Endothelial cell of umbilical vein (primary cell): ENCODE results near the gene CRACR2A. TPM values are rescaled to one million over a fixed set of nuclear protein-coding genes. Genes with fewer than 3 reads are reported as not detected.

Source experiments
- BruUV-seq: library from RNA; stranded (reverse); fragments of 400-500 nt; replicated peaks from 2 replicates; lab custom pipeline; 2021; lab: Mats Ljungman, UMichigan
- CTCF ChIA-PET: fragments of 300-600, 350-600 bp; sonication (Branson Sonifier 250); formaldehyde crosslinking; loops from one replicate; lab custom pipeline; 2021; ENCODE audit warnings: antibody characterized with exemption, inconsistent platforms; lab: Charles Lee
- POLR2A ChIA-PET: fragments of 300-600, 350-600 bp; sonication (Branson Sonifier 250); formaldehyde crosslinking; loops from one replicate; lab custom pipeline; 2021; ENCODE audit warnings: antibody characterized with exemption, inconsistent platforms; lab: Charles Lee
- DNase-seq: peaks from one replicate; pipeline ENCODE4 v3.0.0-alpha.2; 2011; ENCODE audit warnings: low read depth, low spot score
- FAIRE-seq: peaks from 2 replicates; lab custom pipeline; 2011; peaks lifted over from hg19 to GRCh38; lab: Jason Lieb, UNC
- H2AFZ ChIP-seq: 2 replicates; pipeline ENCODE4 v1.6.0; 2012; ENCODE audit warnings: low read depth, low read length, control low read depth, inconsistent platforms
- H3K27ac ChIP-seq: 2 replicates; pipeline ENCODE4 v1.5.1; 2011; ENCODE audit warnings: low read depth, mild to moderate bottlenecking, control low read depth, low read length, moderate library complexity; ENCODE audit not compliant: insufficient read depth
- H3K27me3 ChIP-seq, 2 experiments: 2 replicates each; pipeline versions ENCODE4 v1.6.0 to v1.6.1; 2011; ENCODE audit warnings: low read length in 2 of 2, mixed read lengths in 1 of 2; ENCODE audit not compliant: control insufficient read depth in 2 of 2, insufficient read depth in 2 of 2
- H3K36me3 ChIP-seq, 2 experiments: 2 replicates in 1 of 2; 3 replicates in 1 of 2; pipeline ENCODE4 v1.5.1; 2011; ENCODE audit warnings: low read length in 2 of 2, mild to moderate bottlenecking in 1 of 2, moderate library complexity in 1 of 2; ENCODE audit not compliant: control insufficient read depth in 2 of 2, insufficient read depth in 2 of 2; ENCODE audit errors: extremely low read depth in 1 of 2
- H3K4me1 ChIP-seq: 3 replicates; pipeline ENCODE4 v1.5.1; 2011; ENCODE audit warnings: mild to moderate bottlenecking, low read length; ENCODE audit not compliant: control insufficient read depth, insufficient read depth; ENCODE audit errors: extremely low read depth
- H3K4me2 ChIP-seq: 2 replicates; pipeline ENCODE4 v1.6.1; 2011; ENCODE audit warnings: low read length, control low read depth, mixed read lengths; ENCODE audit not compliant: insufficient read depth
- H3K4me3 ChIP-seq, 3 experiments: fragments of 200-600 bp in 1 of 3; sonication (generic), shearing (Covaris generic) in 1 of 3; replicated peaks in 1 of 3; 2 replicates each; pipeline ENCODE4 v1.5.1; 2011 to 2016; ENCODE audit warnings: control low read depth in 3 of 3, low read length in 3 of 3, mild to moderate bottlenecking in 2 of 3, inconsistent platforms in 1 of 3, low read depth in 1 of 3, moderate library complexity in 1 of 3; ENCODE audit not compliant: insufficient read depth in 1 of 3
- H3K79me2 ChIP-seq: 2 replicates; pipeline ENCODE4 v1.6.0; 2012; ENCODE audit warnings: low read length, inconsistent platforms; ENCODE audit not compliant: control insufficient read depth, insufficient read depth
- H3K9ac ChIP-seq: replicated peaks from 2 replicates; pipeline ENCODE3; 2011; ENCODE audit warnings: low read length, control low read depth; ENCODE audit not compliant: insufficient read depth; ENCODE audit errors: extremely low read depth
- H3K9me1 ChIP-seq: replicated peaks from 3 replicates; pipeline ENCODE4 v1.6.0; 2011; ENCODE audit warnings: mild to moderate bottlenecking, low read length; ENCODE audit not compliant: control insufficient read depth, insufficient read depth; ENCODE audit errors: extremely low read depth
- H3K9me3 ChIP-seq: replicated peaks from 2 replicates; pipeline ENCODE4 v1.5.1; 2012; ENCODE audit warnings: low read length, inconsistent platforms; ENCODE audit not compliant: control insufficient read depth, insufficient read depth
- H4K20me1 ChIP-seq: replicated peaks from 2 replicates; pipeline ENCODE3; 2011; ENCODE audit warnings: mild to moderate bottlenecking, low read length; ENCODE audit not compliant: control insufficient read depth, insufficient read depth; ENCODE audit errors: extremely low read depth
- EZH2 ChIP-seq: IDR thresholded peaks from 2 replicates; pipeline ENCODE4 v1.6.1; 2012; ENCODE audit warnings: borderline replicate concordance, low read depth, mild to moderate bottlenecking, moderate library complexity, low read length, inconsistent platforms; ENCODE audit not compliant: severe bottlenecking
- FOS ChIP-seq: IDR thresholded peaks from 2 replicates; pipeline ENCODE4 v1.6.1; 2011; ENCODE audit warnings: mild to moderate bottlenecking, low read length, moderate library complexity, borderline replicate concordance; ENCODE audit not compliant: insufficient read depth
- GATA2 ChIP-seq: IDR thresholded peaks from 2 replicates; pipeline ENCODE4 v1.7.0; 2011; ENCODE audit warnings: low read depth, mild to moderate bottlenecking, moderate library complexity, mixed read lengths, low read length; ENCODE audit not compliant: insufficient read length, insufficient read depth
- JUN ChIP-seq: IDR thresholded peaks from 2 replicates; pipeline ENCODE4 v1.6.1; 2011; ENCODE audit warnings: borderline replicate concordance, low read depth; ENCODE audit not compliant: insufficient read length, insufficient read depth
- MYC ChIP-seq: IDR thresholded peaks from one replicate; pipeline ENCODE4 v1.6.1; 2011; ENCODE audit warnings: mild to moderate bottlenecking, low read depth, low read length
- POLR2A ChIP-seq: IDR thresholded peaks from 2 replicates; pipeline ENCODE4 v1.6.1; 2012; ENCODE audit warnings: low read depth, mild to moderate bottlenecking, control low read depth, low read length
- POLR2AphosphoS5 ChIP-seq: IDR thresholded peaks from 2 replicates; pipeline ENCODE4 v1.6.1; 2012; ENCODE audit warnings: low read depth, mild to moderate bottlenecking, control low read depth, low read length, moderate library complexity; ENCODE audit not compliant: insufficient read depth
- dilution Hi-C: fragments of 300-500 bp; cut with MboI; formaldehyde crosslinking; loops from one replicate; pipeline ENCODE4 v1.15.0; 2019; ENCODE audit warnings: low sequenced_read_pairs; ENCODE audit not compliant: extremely low pct_ligation_motif_present
- intact Hi-C: fragments of 100-400 bp; cut with micrococcal nuclease; formaldehyde crosslinking; loops from one replicate; pipeline ENCODE4 v1.10.0; 2022
- polyA plus RNA-seq, 4 experiments: library from polyadenylated mRNA; depleted of rRNA in 3 of 4; stranded (reverse) in 3 of 4; unstranded in 1 of 4; fragments of >200 nt; gene quantifications; 2 replicates each; pipeline versions ENCODE4 v1.2.1 to v1.2.3, GENCODE V29; 2011 to 2012; ENCODE audit warnings: missing spikeins in 1 of 4
- total RNA-seq: library from RNA; stranded (reverse); gene quantifications from 2 replicates; pipeline ENCODE4 v1.2.3, GENCODE V29; 2021
- TF ChIP-seq, protein P1 (sequence below): IDR thresholded peaks from 2 replicates; pipeline ENCODE4 v1.6.1; 2011; ENCODE audit not compliant: insufficient read depth, insufficient read length
- TF ChIP-seq, protein P2 (sequence below), 2 donors: IDR thresholded peaks; 1 replicate in 1 of 2; 2 replicates in 1 of 2; pipeline ENCODE4 v1.5.1; 2011; ENCODE audit warnings: low read length in 2 of 2, mild to moderate bottlenecking in 2 of 2, moderate library complexity in 2 of 2, control low read depth in 1 of 2, inconsistent platforms in 1 of 2, low read depth in 1 of 2; ENCODE audit not compliant: insufficient read depth in 1 of 2; ENCODE audit errors: extremely low read depth in 1 of 2

Gene CRACR2A
- total and polyA plus RNA-seq, 2 donors (not counting 3 experiments of a cell fraction or from before 2014, with no cell fraction given), result 4.4 to 15.9 TPM

DNA sequence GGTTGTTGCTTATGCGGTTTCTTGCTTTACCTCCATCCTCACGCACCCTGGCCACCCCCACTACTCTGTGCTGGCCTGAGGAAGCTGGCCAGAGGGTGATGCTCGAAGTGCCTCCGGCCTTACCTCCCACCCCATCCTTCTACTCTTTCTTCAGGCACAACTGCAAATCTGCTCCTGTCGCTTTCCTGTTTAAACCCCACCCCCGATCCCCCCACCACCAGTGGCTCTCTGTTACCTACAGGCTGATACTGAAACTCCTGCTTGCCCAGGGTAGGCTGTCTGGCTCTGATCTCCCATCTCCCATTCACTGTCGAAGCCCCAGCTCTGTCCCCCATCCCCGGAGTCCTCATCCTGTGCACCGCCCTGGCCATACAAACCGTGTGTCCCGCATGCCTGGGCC is 150.4 kb downstream of the CRACR2A start:
- POLR2A ChIA-PET, result no interaction called here
- H3K9ac ChIP-seq, result no peak overlapping the region

DNA sequence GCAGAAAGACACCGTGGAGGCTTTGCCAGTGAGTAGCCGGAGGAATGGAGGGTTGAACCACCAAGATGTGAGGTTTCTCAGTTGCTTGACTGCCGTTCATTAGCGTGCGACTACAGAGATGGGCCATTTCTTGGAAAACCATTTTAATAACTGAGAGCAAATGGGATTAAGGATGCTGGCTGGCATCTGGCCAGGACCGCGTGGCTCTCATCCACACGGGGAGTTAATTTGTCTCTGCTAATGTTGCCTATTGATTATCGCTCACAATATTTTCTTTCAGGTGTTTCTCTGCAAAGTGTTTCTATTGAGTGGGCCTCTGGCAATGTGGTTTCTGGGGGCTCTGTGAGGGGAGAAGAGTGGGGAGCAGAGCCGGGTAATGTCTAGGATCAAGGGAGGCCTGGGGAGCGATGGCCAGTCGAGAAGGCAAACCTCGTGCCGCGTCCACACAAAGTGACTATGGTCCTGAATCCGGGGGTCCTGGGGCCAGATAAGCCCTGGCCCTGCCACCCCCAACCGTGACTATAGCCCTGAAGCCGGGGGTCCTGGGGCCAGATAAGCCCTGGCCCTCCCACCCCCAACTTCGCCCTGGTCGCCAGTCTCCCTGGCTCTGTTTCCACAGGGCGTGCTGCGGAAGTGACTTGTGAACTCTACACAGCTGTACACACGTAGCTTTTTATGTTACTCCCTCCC is 151.3 kb downstream of the CRACR2A start:
- Histone ChIP-seq H2AFZ (no peak overlapping the region), H3K9ac (no peak overlapping the region), H3K79me2 (no peaks in the 10 kb centered on the region), H3K4me1 (no peaks in the 10 kb centered on the region), H4K20me1 (no peaks in the 10 kb centered on the region), H3K4me3 (no peak overlapping the region), H3K27me3 (peaks cover 2 to 3% of the 10 kb centered on the region in 2 experiments), H3K27ac (no peak overlapping the region), H3K36me3 (no peaks in the 10 kb centered on the region), H3K4me2 (no peak overlapping the region), H3K9me3 (no peaks in the 10 kb centered on the region), H3K9me1 (no peaks in the 10 kb centered on the region)
- TF ChIP-seq MYC (no peak), POLR2AphosphoS5 (no peak), FOS (no peak), POLR2A (no peak), JUN (no peak), GATA2 (no peak), EZH2 (no peak)
- TF ChIP-seq, protein P1, sequence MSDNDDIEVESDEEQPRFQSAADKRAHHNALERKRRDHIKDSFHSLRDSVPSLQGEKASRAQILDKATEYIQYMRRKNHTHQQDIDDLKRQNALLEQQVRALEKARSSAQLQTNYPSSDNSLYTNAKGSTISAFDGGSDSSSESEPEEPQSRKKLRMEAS, result no peak
- TF ChIP-seq, protein P2, sequence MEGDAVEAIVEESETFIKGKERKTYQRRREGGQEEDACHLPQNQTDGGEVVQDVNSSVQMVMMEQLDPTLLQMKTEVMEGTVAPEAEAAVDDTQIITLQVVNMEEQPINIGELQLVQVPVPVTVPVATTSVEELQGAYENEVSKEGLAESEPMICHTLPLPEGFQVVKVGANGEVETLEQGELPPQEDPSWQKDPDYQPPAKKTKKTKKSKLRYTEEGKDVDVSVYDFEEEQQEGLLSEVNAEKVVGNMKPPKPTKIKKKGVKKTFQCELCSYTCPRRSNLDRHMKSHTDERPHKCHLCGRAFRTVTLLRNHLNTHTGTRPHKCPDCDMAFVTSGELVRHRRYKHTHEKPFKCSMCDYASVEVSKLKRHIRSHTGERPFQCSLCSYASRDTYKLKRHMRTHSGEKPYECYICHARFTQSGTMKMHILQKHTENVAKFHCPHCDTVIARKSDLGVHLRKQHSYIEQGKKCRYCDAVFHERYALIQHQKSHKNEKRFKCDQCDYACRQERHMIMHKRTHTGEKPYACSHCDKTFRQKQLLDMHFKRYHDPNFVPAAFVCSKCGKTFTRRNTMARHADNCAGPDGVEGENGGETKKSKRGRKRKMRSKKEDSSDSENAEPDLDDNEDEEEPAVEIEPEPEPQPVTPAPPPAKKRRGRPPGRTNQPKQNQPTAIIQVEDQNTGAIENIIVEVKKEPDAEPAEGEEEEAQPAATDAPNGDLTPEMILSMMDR (IDR thresholded peaks at IDR 0.05; ENCODE audit: extremely low read depth in 1 of 2, insufficient read depth in 1 of 2, low read depth in 1 of 2, low read length in 2 of 2), result no peak
- intact Hi-C loops, result no loop called here
- FAIRE-seq (no peak), DNase-seq (no peak)
- BruUV-seq, result no TSS peak
- dilution Hi-C loops, result no loop called here
- CTCF ChIA-PET, result no interaction called here
- POLR2A ChIA-PET, result no interaction called here

More for the DNA sequence above, 150.4 kb downstream of the CRACR2A start:
- Histone ChIP-seq H3K27me3 (peaks cover 2 to 3% of the 10 kb centered on the region in 2 experiments), H3K4me1 (no peaks in the 10 kb centered on the region), H4K20me1 (no peaks in the 10 kb centered on the region), H3K4me3 (no peak overlapping the region), H3K27ac (no peak overlapping the region), H3K36me3 (no peaks in the 10 kb centered on the region), H3K4me2 (no peak overlapping the region), H2AFZ (no peak overlapping the region), H3K9me1 (no peaks in the 10 kb centered on the region), H3K9me3 (no peaks in the 10 kb centered on the region), H3K79me2 (no peaks in the 10 kb centered on the region)
- intact Hi-C loops (no loop called here), dilution Hi-C loops (no loop called here)
- FAIRE-seq, result no peak
- CTCF ChIA-PET, result no interaction called here
- no TSS peak for BruUV-seq
- no peak for DNase-seq
- TF ChIP-seq MYC (no peak), FOS (no peak)
